KOPT-K1 (cell line): ENCODE data around the gene INPP5D.
"Not testable (repeated sequence)": the region's sequence is repeated elsewhere in the genome, so short reads cannot be mapped to it uniquely, and the experiment has no call there.

Experiments used
- H3K27ac ChIP-seq: fragments of 200-600 bp; sonication (generic); 2 replicates; pipeline ENCODE4 v1.5.1; 2016; ENCODE audit warnings: antibody characterized with exemption, mild to moderate bottlenecking, low read depth, low read length; ENCODE audit not compliant: poor library complexity, severe bottlenecking
- H3K36me3 ChIP-seq: fragments of 200-600 bp; sonication (generic); 2 replicates; pipeline ENCODE4 v1.5.1; 2017; ENCODE audit warnings: antibody characterized with exemption, mild to moderate bottlenecking, low read length, moderate library complexity; ENCODE audit not compliant: insufficient read depth
- H3K9me3 ChIP-seq: fragments of 200-600 bp; sonication (generic); 2 replicates; pipeline ENCODE4 v1.5.1; 2017; ENCODE audit warnings: antibody characterized with exemption, low read length, mild to moderate bottlenecking; ENCODE audit not compliant: insufficient read depth, poor library complexity, severe bottlenecking

Gene INPP5D

DNA sequence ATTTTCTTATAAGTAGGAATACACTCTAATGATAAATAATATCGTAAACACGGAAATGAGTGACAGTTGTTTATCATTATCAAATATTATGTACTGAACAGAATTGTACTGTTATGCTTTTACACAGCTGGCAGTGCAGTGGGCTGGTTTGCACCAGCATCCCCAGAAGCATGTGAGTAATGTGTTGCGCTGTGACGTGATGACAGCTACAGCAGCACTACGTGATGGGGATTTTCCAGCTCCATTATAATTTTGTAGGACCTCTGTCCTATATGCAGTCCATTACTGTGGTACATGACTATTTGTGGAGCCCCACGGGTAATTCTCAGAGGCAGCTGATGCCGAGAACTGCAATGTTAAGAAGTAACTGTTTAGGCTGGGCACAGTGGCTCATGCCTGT, 114.0 kb downstream of the INPP5D start:
- Histone ChIP-seq H3K9me3 (peaks cover 5% of the 10 kb centered on the region), H3K36me3 (peaks cover 98% of the 10 kb centered on the region), H3K27ac (no peak overlapping the region)

DNA sequence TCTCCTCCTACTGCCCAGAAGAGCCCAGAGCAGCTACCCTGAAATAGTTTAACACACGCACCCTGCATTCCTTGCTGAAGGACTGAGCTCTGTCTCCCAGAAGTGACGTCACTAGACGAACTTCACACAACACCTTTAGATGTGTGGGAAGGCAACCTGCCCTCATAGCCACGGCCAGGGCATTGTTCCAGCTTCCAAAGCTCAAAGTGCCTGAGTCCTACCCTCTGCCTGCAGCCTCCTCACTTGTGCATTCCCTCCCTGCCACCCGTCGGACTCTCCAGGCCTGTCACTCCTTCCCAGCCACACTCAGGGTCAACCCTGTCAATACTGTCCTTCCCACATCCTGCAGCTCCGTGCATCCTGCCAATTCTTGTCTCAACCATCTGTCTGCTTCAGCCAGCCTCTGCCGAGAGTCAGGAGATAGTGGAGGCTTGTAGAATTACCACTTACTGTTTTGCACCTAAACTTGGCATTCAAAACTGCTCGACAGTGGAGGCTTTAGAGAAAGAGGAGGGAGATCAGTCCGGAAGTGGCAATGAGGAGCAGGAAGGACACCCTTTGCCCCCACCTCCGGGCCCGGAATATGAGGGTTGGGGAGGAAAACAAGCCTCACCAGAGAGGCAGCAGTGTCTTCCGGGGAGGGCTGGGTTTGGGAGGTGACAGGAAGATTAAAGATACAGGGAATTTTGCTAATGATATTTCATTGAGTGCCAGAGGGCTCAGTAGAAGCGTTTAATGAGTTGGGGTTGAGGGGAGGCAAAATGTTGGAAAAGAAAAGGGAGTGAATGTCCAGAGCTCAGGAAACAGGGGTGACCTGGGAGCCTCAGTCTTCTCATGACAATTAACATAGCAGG, 119.1 kb downstream of the INPP5D start:
- Histone ChIP-seq H3K9me3 (peaks cover 17% of the 10 kb centered on the region), H3K36me3 (peaks cover 100% of the 10 kb centered on the region), H3K27ac (no peak overlapping the region)

DNA sequence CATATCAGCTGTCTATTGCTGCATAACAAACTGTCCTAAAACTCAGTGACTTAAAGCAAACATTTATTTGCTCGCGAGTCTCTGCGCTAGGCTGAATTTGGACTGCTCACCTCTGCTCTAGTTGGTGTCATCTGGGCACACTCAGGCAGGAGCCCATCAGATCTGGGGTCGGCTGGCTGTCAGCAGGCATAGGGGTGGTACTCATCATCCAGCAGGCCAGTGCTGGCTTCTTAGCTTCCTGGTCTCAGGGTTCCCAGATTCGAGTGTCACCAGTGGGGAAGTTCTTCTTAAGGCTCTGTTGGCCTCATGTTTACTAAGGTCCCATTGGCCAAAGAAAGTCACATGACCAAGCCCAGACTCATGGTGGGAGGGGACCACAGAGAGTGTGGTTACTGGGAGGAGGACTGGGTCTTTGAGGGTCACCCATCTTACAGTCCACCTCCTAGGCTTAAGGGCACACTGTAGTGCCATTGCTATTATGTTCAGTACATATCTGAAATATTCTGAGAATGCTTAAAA, 119.8 kb downstream of the INPP5D start:
- H3K27ac ChIP-seq, result no peak overlapping the region
- peaks cover 100% of the 10 kb centered on the region for H3K36me3 ChIP-seq
- H3K9me3 ChIP-seq, result peaks cover 17% of the 10 kb centered on the region

DNA sequence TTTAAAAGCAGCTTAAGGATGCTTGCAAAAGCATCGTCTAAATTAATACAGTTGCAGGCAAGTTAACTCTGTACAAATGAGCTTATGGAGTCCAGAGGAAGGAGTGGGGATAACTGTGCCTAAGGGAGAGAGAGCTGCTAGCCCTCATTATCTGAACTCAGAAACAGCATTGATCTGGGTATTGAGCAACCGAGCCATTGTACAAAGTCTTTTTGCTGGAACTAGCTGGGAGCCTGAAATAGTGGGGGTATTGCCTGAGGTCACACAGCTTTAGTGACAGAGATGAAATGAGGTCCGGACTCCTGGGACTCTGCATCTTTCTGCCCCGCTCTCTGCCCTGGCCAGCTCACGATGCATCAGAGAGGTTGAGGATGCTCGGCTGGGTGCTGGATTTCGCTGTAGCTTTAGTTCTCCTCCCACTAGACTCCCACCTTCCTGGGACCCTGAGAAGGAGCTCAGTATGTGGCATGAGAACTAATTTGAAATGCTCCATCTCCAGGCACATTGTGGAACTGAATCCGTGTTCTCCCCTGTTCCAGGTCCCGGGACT, 123.8 kb downstream of the INPP5D start:
- no peak overlapping the region for H3K27ac ChIP-seq

DNA sequence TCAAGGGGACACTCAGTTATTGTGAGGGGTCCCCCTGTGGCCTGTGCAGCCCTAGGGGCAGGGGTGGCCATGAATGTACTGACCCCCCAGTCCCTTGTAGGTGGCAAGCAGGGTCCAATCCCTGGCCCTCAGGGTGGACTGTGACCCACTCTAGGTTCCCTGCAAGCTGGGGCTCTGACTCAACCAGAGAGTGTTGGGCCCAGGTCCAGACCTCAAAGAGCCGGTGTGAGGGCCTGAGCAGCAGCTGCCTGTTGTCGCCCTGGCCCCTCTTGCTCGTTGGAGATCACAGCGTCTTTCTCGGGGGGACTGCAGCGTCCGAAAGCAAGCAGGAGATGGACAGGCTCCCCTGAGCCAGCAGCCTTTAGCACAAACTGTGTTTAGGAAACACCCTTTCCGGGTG, 124.5 kb downstream of the INPP5D start:
- Histone ChIP-seq H3K9me3 (peaks cover 7% of the 10 kb centered on the region), H3K36me3 (peaks cover 99% of the 10 kb centered on the region), H3K27ac (no peak overlapping the region)

More for the DNA sequence above, 123.8 kb downstream of the INPP5D start:
- Histone ChIP-seq H3K9me3 (peaks cover 14% of the 10 kb centered on the region), H3K36me3 (peaks cover 99% of the 10 kb centered on the region)

DNA sequence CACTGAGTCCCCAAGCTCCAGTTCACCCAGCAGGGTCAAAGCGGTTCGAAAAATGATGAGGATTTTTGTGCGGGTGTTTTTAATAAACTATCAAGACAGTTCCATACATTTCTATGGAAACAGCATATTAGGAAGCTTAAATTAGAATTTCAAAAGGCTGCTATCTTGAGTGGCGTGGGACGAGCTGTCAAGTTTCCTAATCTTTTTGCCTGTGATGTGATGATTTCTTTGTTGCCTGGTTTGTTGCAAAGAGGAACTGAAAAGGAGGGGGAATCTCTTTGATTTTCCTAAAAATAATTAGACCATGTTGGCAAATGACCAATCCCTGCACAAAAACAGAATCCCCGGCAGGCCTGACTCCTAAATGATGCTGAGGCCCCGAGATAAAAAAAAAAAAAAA, 125.2 kb downstream of the INPP5D start:
- Histone ChIP-seq H3K9me3 (no peaks in the 10 kb centered on the region), H3K36me3 (peaks cover 99% of the 10 kb centered on the region), H3K27ac (no peak overlapping the region)

DNA sequence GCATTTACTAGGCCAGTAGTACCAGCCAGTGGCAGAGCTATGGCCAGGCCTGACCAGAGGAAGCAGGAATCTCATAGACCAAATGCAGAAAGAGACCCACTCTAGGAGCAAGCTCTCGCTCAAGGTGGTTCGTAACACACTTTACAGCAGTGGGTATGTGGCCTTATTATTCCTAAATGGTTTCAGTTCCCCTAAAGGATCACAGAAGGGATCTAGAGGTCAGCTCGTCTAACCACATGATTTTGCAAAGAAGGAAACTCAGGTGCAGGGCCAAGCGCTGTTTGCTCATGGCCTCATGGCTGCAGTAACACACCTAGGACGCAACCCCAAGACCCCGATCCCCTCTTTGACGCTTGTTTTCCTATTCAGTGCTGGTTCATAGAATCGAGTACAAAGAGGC, 125.8 kb downstream of the INPP5D start:
- H3K36me3 ChIP-seq, result peaks cover 99% of the 10 kb centered on the region
- no peak overlapping the region for H3K27ac ChIP-seq
- no peaks in the 10 kb centered on the region for H3K9me3 ChIP-seq

DNA sequence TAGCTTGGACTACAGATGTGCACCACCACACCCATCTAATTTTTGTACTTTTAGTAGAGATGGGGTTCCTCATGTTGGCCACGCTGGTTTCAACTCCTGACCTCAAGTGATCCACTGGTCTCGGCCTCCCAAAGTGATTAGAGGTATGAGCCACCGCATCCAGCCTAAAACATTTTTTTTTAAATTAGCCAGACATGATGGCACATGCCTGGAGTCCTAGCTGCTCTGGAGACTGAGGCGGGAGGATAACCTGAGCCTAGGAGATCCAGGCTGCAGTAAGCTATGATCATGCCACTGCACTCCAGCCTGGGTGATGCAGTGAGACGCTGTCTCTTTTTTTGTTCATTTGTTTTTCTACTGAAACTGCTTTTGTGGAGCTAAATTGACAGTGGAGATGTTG, 126.7 kb downstream of the INPP5D start:
- H3K36me3 ChIP-seq, result peaks cover 99% of the 10 kb centered on the region
- no peaks in the 10 kb centered on the region for H3K9me3 ChIP-seq
- no peak overlapping the region for H3K27ac ChIP-seq

DNA sequence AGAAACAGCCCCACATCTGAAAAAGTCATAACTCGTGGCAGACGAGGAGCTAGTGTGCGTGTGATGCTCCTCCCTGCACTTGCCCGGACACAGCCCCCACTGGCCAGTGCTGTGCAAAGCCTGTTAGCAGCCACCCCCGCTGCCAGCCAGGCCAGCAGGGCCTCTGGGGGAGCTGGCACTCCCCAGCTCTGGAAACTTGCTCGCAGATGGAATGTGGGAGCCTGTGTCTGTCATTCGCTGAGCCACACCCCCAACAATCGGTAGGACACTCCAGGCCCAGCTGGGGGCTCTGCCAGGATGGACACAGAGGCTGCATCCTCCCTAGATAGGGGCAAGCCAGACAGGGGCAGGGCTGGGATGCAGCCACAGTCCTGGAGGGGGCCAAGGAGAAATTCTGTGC, 128.9 kb downstream of the INPP5D start:
- Histone ChIP-seq H3K36me3 (peaks cover 98% of the 10 kb centered on the region), H3K27ac (no peak overlapping the region), H3K9me3 (no peaks in the 10 kb centered on the region)

DNA sequence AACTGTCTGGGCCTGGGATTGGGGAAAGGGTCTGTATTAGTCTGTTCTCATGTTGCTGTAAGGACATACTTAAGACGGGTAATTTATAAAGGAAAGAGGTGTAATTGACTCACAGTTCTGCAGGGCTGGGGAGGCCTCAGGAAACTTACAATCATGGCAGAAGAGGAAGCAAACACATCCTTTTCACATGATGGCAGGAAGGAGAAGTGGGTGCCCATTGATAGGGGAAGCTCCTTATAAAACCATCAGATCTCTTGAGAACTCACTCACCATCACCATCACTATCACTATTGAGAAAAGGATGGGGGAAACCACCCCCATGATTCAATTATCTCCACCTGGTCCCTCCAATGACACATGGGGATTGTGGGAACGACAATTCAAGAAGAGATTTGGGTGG, 130.9 kb downstream of the INPP5D start:
- not testable (repeated sequence) for H3K27ac ChIP-seq, H3K9me3 ChIP-seq
- H3K36me3 ChIP-seq, result peaks cover 98% of the 10 kb centered on the region

DNA sequence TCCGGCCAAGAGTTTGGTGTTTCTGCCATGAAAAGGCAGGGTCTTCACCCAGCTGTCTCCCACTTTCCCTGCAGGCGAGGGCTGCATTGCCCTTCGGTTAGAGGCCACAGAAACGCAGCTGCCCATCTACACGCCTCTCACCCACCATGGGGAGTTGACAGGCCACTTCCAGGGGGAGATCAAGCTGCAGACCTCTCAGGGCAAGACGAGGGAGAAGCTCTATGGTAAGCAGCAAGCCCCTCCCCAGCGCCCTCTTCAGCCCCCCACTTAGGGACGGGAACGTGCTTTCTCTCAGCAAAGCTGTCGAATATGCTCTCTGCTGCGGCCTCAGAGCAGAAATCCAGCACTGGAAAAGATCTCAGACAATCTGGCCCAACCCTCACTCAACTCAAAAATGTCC, 133.6 kb downstream of the INPP5D start:
- Histone ChIP-seq H3K36me3 (peaks cover 100% of the 10 kb centered on the region), H3K27ac (no peak overlapping the region), H3K9me3 (no peaks in the 10 kb centered on the region)

DNA sequence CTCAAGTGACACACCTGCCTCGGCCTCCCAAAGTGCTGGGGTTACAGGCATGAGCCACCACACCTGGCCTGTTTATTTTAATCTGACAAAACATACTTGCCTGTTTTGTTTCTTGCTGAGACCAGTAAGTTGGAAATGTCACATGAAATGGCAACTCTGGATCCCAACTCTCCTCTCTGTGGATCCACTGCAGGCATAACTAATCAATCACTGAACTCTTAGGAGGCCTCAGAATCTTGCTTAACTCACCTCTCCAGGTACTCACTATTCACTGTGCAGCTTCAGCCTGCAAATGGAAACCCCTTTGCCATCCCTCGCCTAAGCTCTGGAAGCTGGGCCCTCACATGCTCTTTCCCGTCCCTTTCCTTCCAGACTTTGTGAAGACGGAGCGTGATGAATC, 134.9 kb downstream of the INPP5D start:
- Histone ChIP-seq H3K36me3 (peaks cover 94% of the 10 kb centered on the region), H3K27ac (no peak overlapping the region), H3K9me3 (no peaks in the 10 kb centered on the region)

DNA sequence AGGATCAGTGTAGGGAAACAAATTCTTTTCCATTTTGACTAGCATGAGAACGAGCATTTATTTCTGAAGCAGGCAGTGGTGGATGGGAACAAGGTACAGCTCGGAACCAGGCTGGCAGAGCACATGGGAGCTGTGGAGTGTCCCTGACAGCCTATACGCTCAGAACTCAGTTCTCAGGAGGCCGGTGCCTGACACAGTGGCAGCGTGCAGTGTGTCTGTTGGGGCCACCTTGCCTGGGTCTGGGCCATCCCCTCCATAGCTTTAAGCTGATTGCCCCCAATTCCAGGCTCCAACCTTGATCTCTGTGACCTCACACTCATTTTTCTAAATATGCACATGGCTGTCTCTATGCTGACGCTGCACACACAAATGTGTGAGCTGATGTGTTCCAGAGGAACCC, 136.9 kb downstream of the INPP5D start:
- Histone ChIP-seq H3K36me3 (peaks cover 93% of the 10 kb centered on the region), H3K27ac (no peak overlapping the region)

DNA sequence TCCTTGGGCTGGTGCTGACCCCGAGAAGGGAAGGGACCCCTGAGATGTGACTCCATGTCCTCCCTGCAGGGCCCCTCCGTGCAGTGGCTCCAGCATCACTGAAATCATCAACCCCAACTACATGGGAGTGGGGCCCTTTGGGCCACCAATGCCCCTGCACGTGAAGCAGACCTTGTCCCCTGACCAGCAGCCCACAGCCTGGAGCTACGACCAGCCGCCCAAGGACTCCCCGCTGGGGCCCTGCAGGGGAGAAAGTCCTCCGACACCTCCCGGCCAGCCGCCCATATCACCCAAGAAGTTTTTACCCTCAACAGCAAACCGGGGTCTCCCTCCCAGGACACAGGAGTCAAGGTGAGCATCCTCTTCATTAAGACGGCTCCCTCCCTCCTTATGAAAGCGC, 137.9 kb downstream of the INPP5D start:
- Histone ChIP-seq H3K27ac (no peak overlapping the region), H3K9me3 (peaks cover 11% of the 10 kb centered on the region), H3K36me3 (peaks cover 93% of the 10 kb centered on the region)

More for the DNA sequence above, 136.9 kb downstream of the INPP5D start:
- peaks cover 1% of the 10 kb centered on the region for H3K9me3 ChIP-seq

DNA sequence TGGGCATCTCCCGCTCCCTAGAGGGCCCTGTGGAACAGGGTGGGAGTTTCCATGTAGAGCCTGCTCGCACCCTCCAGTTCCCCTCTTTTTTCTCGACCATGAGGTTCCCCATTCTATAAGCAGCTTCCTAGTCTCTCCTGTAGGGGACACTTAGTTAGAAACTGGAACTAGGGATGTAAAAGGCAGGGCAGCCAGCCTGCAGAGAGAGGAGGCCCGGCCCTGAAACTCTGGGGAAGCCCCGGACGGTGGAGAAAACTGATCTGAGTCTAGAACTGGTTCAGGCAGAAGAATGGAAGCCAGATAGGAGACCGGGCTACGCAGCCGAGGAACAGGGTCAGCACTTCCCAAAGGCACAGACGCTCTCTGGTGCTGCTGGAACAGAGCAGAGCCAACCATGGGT, 139.7 kb downstream of the INPP5D start:
- H3K27ac ChIP-seq, result no peak overlapping the region
- H3K9me3 ChIP-seq, result peaks cover 14% of the 10 kb centered on the region
- peaks cover 94% of the 10 kb centered on the region for H3K36me3 ChIP-seq

DNA sequence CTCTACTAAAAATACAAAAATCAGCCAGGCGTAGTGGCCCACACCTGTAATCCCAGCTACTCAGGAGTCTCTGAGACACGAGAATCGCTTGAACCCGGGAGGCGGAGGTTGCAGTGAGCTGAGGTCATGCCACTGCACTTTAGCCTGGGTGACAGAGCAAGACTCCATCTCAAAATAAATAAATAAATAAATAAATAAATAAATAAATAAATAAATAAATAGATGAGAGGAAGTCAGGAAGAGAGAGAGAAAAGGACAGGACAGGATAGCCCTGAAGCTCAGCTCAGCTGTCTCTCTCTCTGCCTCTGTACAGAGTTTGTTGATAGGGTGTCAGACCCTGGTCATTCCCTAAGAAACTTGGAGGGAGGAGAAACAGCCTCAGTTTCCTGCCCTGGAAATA, 140.6 kb downstream of the INPP5D start:
- not testable (repeated sequence) for H3K27ac ChIP-seq
- Histone ChIP-seq H3K36me3 (peaks cover 86% of the 10 kb centered on the region), H3K9me3 (peaks cover 14% of the 10 kb centered on the region)
